GM12801 (cell line): ENCODE data around the gene CDCP2.

ENCODE experiments used
- CTCF ChIP-seq: IDR thresholded peaks from one replicate; pipeline ENCODE4 v1.5.1; 2011; ENCODE audit warnings: control low read depth; ENCODE audit not compliant: insufficient read length; ENCODE audit errors: extremely low read depth

Gene CDCP2

GRCh38 chr1:54110996-54111395, 41.8 kb downstream of the CDCP2 start:
- TF ChIP-seq CTCF, result no peak

- TF ChIP-seq CTCF, result no peak
Measured at GRCh38 chr1:54109129-54110090, 43.4 kb downstream of the CDCP2 start.

- no peak for TF ChIP-seq CTCF
Measured at GRCh38 chr1:54108156-54108555, 44.6 kb downstream of the CDCP2 start.

GRCh38 chr1:54107131-54107530, 45.7 kb downstream of the CDCP2 start:
- no peak for TF ChIP-seq CTCF

- TF ChIP-seq CTCF, result no peak
Measured at GRCh38 chr1:54105736-54106269, 47.0 kb downstream of the CDCP2 start.

- no peak for TF ChIP-seq CTCF
Measured at GRCh38 chr1:54105080-54105479, 47.7 kb downstream of the CDCP2 start.

- no peak for TF ChIP-seq CTCF
Measured at GRCh38 chr1:54103414-54103813, 49.4 kb downstream of the CDCP2 start.
